Effector memory CD8-positive, alpha-beta T cell (primary cell): ENCODE data around the gene TAS2R14.

ENCODE experiments used
- ATAC-seq: fragments of 150-1000 bp; cut with Tn5 transposase; replicated peaks from 2 replicates; pipeline ENCODE4 v1.10.0; 2021; ENCODE audit warnings: mild to moderate bottlenecking, moderate library complexity
- DNase-seq, 3 experiments: peaks; one replicate each; pipeline ENCODE4 v3.0.0; 2021
- H3K27ac Mint-ChIP-seq, 2 donors: one replicate each; pipeline ENCODE4 v1.8.0; 2022; ENCODE audit warnings: mild to moderate bottlenecking in 2 of 2, mixed read lengths in 2 of 2, moderate library complexity in 2 of 2
- H3K27me3 Mint-ChIP-seq, 2 donors: one replicate each; pipeline ENCODE4 v1.8.0; 2022; ENCODE audit warnings: mixed read lengths in 2 of 2
- H3K36me3 Mint-ChIP-seq: one replicate; pipeline ENCODE4 v1.8.0; 2022; ENCODE audit warnings: mild to moderate bottlenecking, moderate library complexity, mixed read lengths; ENCODE audit not compliant: insufficient read depth
- H3K4me1 Mint-ChIP-seq, 2 donors: one replicate each; pipeline ENCODE4 v1.8.0; 2022; ENCODE audit warnings: low read depth in 2 of 2, mixed read lengths in 2 of 2
- H3K4me3 Mint-ChIP-seq, 2 donors: one replicate each; pipeline ENCODE4 v1.8.0; 2022; ENCODE audit warnings: mild to moderate bottlenecking in 2 of 2, mixed read lengths in 2 of 2, moderate library complexity in 2 of 2
- H3K9me3 Mint-ChIP-seq, 2 donors: one replicate each; pipeline ENCODE4 v1.8.0; 2022; ENCODE audit warnings: mixed read lengths in 2 of 2

TAS2R14 gene

GRCh38 chr12:10891937-10892336, 47.1 kb downstream of the TAS2R14 start:
- Mint-ChIP-seq H3K4me3 (no peak overlapping the region), H3K27me3 (no peaks in the 10 kb centered on the region), H3K4me1 (peaks cover 0 to under 1% of the 10 kb centered on the region in 2 donors), H3K9me3 (no peaks in the 10 kb centered on the region), H3K36me3 (peaks cover 5% of the 10 kb centered on the region), H3K27ac (no peak overlapping the region)
- no peak for DNase-seq
- no peak for ATAC-seq

GRCh38 chr12:10889226-10889625, 49.8 kb downstream of the TAS2R14 start:
- DNase-seq (no peak), ATAC-seq (no peak)
- no peak overlapping the region for H3K4me3 Mint-ChIP-seq
- H3K4me1 Mint-ChIP-seq = peaks cover 3 to 5% of the 10 kb centered on the region in 2 donors
- H3K27me3 Mint-ChIP-seq = no peaks in the 10 kb centered on the region
- peaks cover 5% of the 10 kb centered on the region for H3K36me3 Mint-ChIP-seq
- H3K27ac Mint-ChIP-seq = no peak overlapping the region
- no peaks in the 10 kb centered on the region for H3K9me3 Mint-ChIP-seq
